Activated CD8-positive, alpha-beta memory T cell treated with anti-CD3 and anti-CD28 coated beads, Interleukin-2, amount 50 U/mL, for 4 hours (primary cell): Measurements from ENCODE around the gene UTP3.
A peak's percentile ranks its signal among the peaks of the same experiment; 100 is the strongest.
"Not testable (repeated sequence)": the region's sequence is repeated elsewhere in the genome, so short reads cannot be mapped to it uniquely, and the experiment has no call there.

Source experiments
- DNase-seq: peaks from one replicate; pipeline ENCODE4 v3.0.0-alpha.2; 2020

The UTP3 gene

GRCh38 chr4:70718811-70719604, 30.7 kb downstream of the UTP3 start:
- no peak for DNase-seq

- DNase-seq, result no peak
Observed at GRCh38 chr4:70721747-70722146, 33.4 kb downstream of the UTP3 start, which contains the start of gene RUFY3. Gene RUFY3, plus strand, starts transcription at chr4:70721964. Its CDS starts 610 bp downstream, at chr4:70722574.

- peak; percentile 53 for DNase-seq
Observed at GRCh38 chr4:70722199-70722791, 34.0 kb downstream of the UTP3 start.

GRCh38 chr4:70724463-70724862, 36.1 kb downstream of the UTP3 start:
- DNase-seq, result no peak

- no peak for DNase-seq
Observed at GRCh38 chr4:70725633-70726032, 37.3 kb downstream of the UTP3 start.

- DNase-seq, result not testable (repeated sequence)
Observed at GRCh38 chr4:70726515-70726914, 38.2 kb downstream of the UTP3 start.

GRCh38 chr4:70728091-70728490, 39.8 kb downstream of the UTP3 start:
- no peak for DNase-seq

- not testable (repeated sequence) for DNase-seq
Observed at GRCh38 chr4:70732878-70733277, 44.5 kb downstream of the UTP3 start.

GRCh38 chr4:70734168-70734954, 46.0 kb downstream of the UTP3 start:
- no peak for DNase-seq

- no peak for DNase-seq
Observed at GRCh38 chr4:70734971-70735370, 46.6 kb downstream of the UTP3 start.

- DNase-seq, result peak; percentile 25
Observed at GRCh38 chr4:70735915-70736314, 47.6 kb downstream of the UTP3 start.

GRCh38 chr4:70737006-70737405, 48.7 kb downstream of the UTP3 start:
- no peak for DNase-seq

- DNase-seq, result no peak
Observed at GRCh38 chr4:70737409-70737808, 49.1 kb downstream of the UTP3 start.

- no peak for DNase-seq
Observed at GRCh38 chr4:70739496-70740337, 51.4 kb downstream of the UTP3 start.
